Keratinocyte (primary cell): ENCODE data around the gene DEXI. TPM values are rescaled to one million over a fixed set of nuclear protein-coding genes. Genes with fewer than 3 reads are reported as not detected.

Experiments used
- DNase-seq: peaks from one replicate; pipeline ENCODE4 v3.0.0-alpha.2; 2011; ENCODE audit warnings: low read depth, missing footprints, low spot score
- FAIRE-seq: peaks from 2 replicates; lab custom pipeline; 2011; peaks lifted over from hg19 to GRCh38; lab: Jason Lieb, UNC
- H2AFZ ChIP-seq: 2 replicates; pipeline ENCODE4 v1.6.0; 2012; ENCODE audit warnings: low read length, control low read depth, inconsistent platforms; ENCODE audit not compliant: control insufficient read depth
- H3K27ac ChIP-seq: 2 replicates; pipeline ENCODE4 v1.5.1; 2011; ENCODE audit warnings: low read length; ENCODE audit not compliant: control insufficient read depth, insufficient read depth
- H3K27me3 ChIP-seq: 3 replicates; pipeline ENCODE4 v1.6.0; 2011; ENCODE audit warnings: low read length; ENCODE audit not compliant: control insufficient read depth, insufficient read depth; ENCODE audit errors: extremely low read depth
- H3K36me3 ChIP-seq, 2 experiments: 2 replicates in 1 of 2; 3 replicates in 1 of 2; pipeline ENCODE4 v1.5.1; 2011; ENCODE audit warnings: low read length in 2 of 2, mild to moderate bottlenecking in 1 of 2; ENCODE audit not compliant: control insufficient read depth in 2 of 2, insufficient read depth in 2 of 2; ENCODE audit errors: extremely low read depth in 1 of 2
- H3K4me1 ChIP-seq: 3 replicates; pipeline ENCODE4 v1.5.1; 2011; ENCODE audit warnings: low read length; ENCODE audit not compliant: control insufficient read depth, insufficient read depth; ENCODE audit errors: extremely low read depth
- H3K4me2 ChIP-seq: 3 replicates; pipeline ENCODE4 v1.6.0; 2011; ENCODE audit warnings: low read depth, low read length; ENCODE audit not compliant: control insufficient read depth, insufficient read depth; ENCODE audit errors: extremely low read depth
- H3K4me3 ChIP-seq, 3 experiments: fragments of 200-600 bp in 1 of 3; sonication (generic) in 1 of 3; 2 replicates in 2 of 3; 3 replicates in 1 of 3; pipeline ENCODE4 v1.5.1; 2011 to 2016; ENCODE audit warnings: low read length in 3 of 3, mild to moderate bottlenecking in 3 of 3, control low read depth in 2 of 3, inconsistent platforms in 1 of 3, low read depth in 1 of 3, mixed read lengths in 1 of 3, mixed run types in 1 of 3, moderate library complexity in 1 of 3; ENCODE audit not compliant: control insufficient read depth in 2 of 3, insufficient read depth in 2 of 3; ENCODE audit errors: extremely low read depth in 1 of 3
- H3K79me2 ChIP-seq: 2 replicates; pipeline ENCODE4 v1.6.0; 2012; ENCODE audit warnings: low read length; ENCODE audit not compliant: control insufficient read depth, insufficient read depth
- H3K9ac ChIP-seq: 3 replicates; pipeline ENCODE4 v1.6.0; 2011; ENCODE audit warnings: low read length; ENCODE audit not compliant: control insufficient read depth, insufficient read depth; ENCODE audit errors: extremely low read depth
- H3K9me1 ChIP-seq: 3 replicates; pipeline ENCODE4 v1.6.0; 2011; ENCODE audit warnings: low read length; ENCODE audit not compliant: control insufficient read depth, insufficient read depth; ENCODE audit errors: extremely low read depth
- H3K9me3 ChIP-seq: 2 replicates; pipeline ENCODE4 v1.5.1; 2012; ENCODE audit warnings: low read depth, low read length; ENCODE audit not compliant: control insufficient read depth
- H4K20me1 ChIP-seq: 3 replicates; pipeline ENCODE4 v1.6.0; 2011; ENCODE audit warnings: low read length; ENCODE audit not compliant: control insufficient read depth, insufficient read depth; ENCODE audit errors: extremely low read depth
- EZH2 ChIP-seq: IDR thresholded peaks from one replicate; pipeline ENCODE4 v1.6.1; 2012; ENCODE audit warnings: inconsistent platforms, mild to moderate bottlenecking, low read length, moderate library complexity
- dilution Hi-C: fragments of 300-500 bp; cut with MboI; formaldehyde crosslinking; loops from one replicate; pipeline ENCODE4 v1.7.0; 2020; ENCODE audit warnings: low sequenced_read_pairs; ENCODE audit not compliant: extremely low pct_ligation_motif_present
- polyA plus RNA-seq, 5 experiments: library from polyadenylated mRNA; depleted of rRNA in 3 of 5; stranded (reverse) in 3 of 5; stranded (forward) in 1 of 5; unstranded in 1 of 5; fragments of >200 nt; gene quantifications; 1 replicate in 1 of 5; 2 replicates in 3 of 5; 3 replicates in 1 of 5; pipeline versions ENCODE4 v1.2.1 to v1.2.3, GENCODE V29; 2011 to 2012; ENCODE audit warnings: missing spikeins in 2 of 5, low read depth in 1 of 5, low replicate concordance in 1 of 5
- TF ChIP-seq, protein P1 (sequence below), 3 experiments: IDR thresholded peaks in 1 of 3; conservative IDR thresholded peaks in 1 of 3; optimal IDR thresholded peaks in 1 of 3; 2 replicates in 2 of 3; 3 replicates in 1 of 3; pipeline versions ENCODE3 to v1.5.1; 2011; ENCODE audit warnings: low read length in 3 of 3, mild to moderate bottlenecking in 3 of 3, moderate library complexity in 2 of 3, control low read depth in 1 of 3, inconsistent platforms in 1 of 3; ENCODE audit not compliant: insufficient read depth in 2 of 3; ENCODE audit errors: extremely low read depth in 1 of 3

DEXI gene
- polyA plus RNA-seq, 1 donor (not counting 4 experiments of a cell fraction or from before 2014, with no cell fraction given), result 25.9 TPM

- no peak for DNase-seq
- Histone ChIP-seq H3K9me3 (no peaks in the 10 kb centered on the region), H3K27me3 (no peaks in the 10 kb centered on the region), H3K4me3 (no peak overlapping the region), H3K27ac (no peak overlapping the region), H3K4me1 (peaks cover 21% of the 10 kb centered on the region), H4K20me1 (no peaks in the 10 kb centered on the region), H3K4me2 (no peak overlapping the region), H3K9ac (no peak overlapping the region), H3K9me1 (no peaks in the 10 kb centered on the region), H3K79me2 (no peaks in the 10 kb centered on the region), H3K36me3 (peaks cover 9 to 15% of the 10 kb centered on the region in 2 experiments), H2AFZ (no peak overlapping the region)
- TF ChIP-seq EZH2, result no peak
- TF ChIP-seq, protein P1, sequence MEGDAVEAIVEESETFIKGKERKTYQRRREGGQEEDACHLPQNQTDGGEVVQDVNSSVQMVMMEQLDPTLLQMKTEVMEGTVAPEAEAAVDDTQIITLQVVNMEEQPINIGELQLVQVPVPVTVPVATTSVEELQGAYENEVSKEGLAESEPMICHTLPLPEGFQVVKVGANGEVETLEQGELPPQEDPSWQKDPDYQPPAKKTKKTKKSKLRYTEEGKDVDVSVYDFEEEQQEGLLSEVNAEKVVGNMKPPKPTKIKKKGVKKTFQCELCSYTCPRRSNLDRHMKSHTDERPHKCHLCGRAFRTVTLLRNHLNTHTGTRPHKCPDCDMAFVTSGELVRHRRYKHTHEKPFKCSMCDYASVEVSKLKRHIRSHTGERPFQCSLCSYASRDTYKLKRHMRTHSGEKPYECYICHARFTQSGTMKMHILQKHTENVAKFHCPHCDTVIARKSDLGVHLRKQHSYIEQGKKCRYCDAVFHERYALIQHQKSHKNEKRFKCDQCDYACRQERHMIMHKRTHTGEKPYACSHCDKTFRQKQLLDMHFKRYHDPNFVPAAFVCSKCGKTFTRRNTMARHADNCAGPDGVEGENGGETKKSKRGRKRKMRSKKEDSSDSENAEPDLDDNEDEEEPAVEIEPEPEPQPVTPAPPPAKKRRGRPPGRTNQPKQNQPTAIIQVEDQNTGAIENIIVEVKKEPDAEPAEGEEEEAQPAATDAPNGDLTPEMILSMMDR (optimal IDR thresholded peaks at IDR 0.05 in 1 of 3, IDR thresholded peaks at IDR 0.05 in 1 of 3, conservative IDR thresholded peaks at IDR 0.05 in 1 of 3; ENCODE audit: extremely low read depth in 1 of 3, insufficient read depth in 2 of 3, low read length in 3 of 3), result no peak
- no peak for FAIRE-seq
- dilution Hi-C loops, result no loop called here
Observed at GRCh38 chr16:10976634-10977033, 34.4 kb upstream of the DEXI start.

- no peak overlapping the region for H2AFZ ChIP-seq
- H3K4me2 ChIP-seq, result no peak overlapping the region
- dilution Hi-C loops, result no loop called here
- no peak overlapping the region for H3K4me3 ChIP-seq
- FAIRE-seq (no peak), DNase-seq (no peak)
- no peaks in the 10 kb centered on the region for H3K9me1 ChIP-seq
- no peak overlapping the region for H3K9ac ChIP-seq
- H3K36me3 ChIP-seq, result peaks cover 12 to 22% of the 10 kb centered on the region in 2 experiments
- H3K27ac ChIP-seq, result no peak overlapping the region
- H3K4me1 ChIP-seq, result peaks cover 7% of the 10 kb centered on the region
- TF ChIP-seq, protein P1 (optimal IDR thresholded peaks at IDR 0.05 in 1 of 3, IDR thresholded peaks at IDR 0.05 in 1 of 3, conservative IDR thresholded peaks at IDR 0.05 in 1 of 3; ENCODE audit: extremely low read depth in 1 of 3, insufficient read depth in 2 of 3, low read length in 3 of 3), result no peak
- TF ChIP-seq EZH2, result no peak
- no peaks in the 10 kb centered on the region for H3K9me3 ChIP-seq
- H3K79me2 ChIP-seq, result no peaks in the 10 kb centered on the region
- H3K27me3 ChIP-seq, result no peaks in the 10 kb centered on the region
- H4K20me1 ChIP-seq, result no peaks in the 10 kb centered on the region
Observed at GRCh38 chr16:10972819-10973464, 30.7 kb upstream of the DEXI start.
